ENCODE results near the gene FFAR2.
"Not testable (repeated sequence)": the region's sequence is repeated elsewhere in the genome, so short reads cannot be mapped to it uniquely, and the experiment has no call there.

Gene FFAR2

DNA sequence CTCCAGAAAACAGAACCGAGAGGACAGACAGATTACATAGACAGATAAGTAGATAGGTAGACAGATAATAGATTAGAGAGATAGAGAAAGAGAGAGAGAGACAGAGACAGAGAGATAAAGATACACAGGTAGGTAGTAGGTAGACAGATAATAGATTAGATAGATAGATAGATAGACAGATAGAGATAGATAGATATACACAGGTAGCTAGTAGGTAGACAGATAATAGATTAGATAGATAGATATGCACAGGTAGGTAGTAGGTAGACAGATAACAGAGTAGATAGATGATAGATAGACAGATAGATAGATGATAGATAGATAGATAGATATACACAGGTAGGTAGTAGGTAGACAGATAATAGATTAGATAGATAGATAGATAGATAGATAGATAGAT lies 10.1 kb downstream of the FFAR2 start:
- DNase-seq, result no peak

DNA sequence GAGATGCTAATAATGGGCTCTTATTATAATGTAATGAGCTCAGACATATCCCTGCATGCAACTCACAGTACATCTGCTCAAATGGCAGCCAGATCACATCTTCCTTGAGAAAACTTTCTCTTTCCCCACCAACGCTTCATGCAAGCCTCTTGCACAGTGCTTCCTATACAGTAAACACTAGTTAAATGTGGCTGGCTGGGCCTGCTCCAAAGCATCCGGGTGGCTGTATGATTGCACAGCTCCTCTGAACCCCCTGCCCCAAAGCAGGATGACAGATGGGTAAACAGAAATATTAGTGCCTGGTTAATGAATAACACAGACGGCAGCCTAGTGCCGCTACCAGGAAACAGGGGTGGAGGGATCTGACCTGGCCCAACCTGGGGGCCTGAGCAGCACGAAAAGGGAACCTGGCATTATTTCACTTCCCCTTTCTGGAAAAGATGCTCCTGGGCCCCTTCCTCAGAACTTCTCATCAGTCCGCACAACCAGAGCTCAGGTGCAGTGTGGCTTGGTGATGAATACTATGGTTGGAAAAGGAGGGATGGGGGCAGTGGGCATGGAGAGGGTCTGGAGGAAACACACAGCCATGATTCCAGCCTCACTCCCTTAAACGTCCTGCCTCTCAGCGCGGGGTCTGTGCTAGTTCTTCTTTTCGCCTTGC lies 10.8 kb downstream of the FFAR2 start:
- DNase-seq, result peak; percentile 96

DNA sequence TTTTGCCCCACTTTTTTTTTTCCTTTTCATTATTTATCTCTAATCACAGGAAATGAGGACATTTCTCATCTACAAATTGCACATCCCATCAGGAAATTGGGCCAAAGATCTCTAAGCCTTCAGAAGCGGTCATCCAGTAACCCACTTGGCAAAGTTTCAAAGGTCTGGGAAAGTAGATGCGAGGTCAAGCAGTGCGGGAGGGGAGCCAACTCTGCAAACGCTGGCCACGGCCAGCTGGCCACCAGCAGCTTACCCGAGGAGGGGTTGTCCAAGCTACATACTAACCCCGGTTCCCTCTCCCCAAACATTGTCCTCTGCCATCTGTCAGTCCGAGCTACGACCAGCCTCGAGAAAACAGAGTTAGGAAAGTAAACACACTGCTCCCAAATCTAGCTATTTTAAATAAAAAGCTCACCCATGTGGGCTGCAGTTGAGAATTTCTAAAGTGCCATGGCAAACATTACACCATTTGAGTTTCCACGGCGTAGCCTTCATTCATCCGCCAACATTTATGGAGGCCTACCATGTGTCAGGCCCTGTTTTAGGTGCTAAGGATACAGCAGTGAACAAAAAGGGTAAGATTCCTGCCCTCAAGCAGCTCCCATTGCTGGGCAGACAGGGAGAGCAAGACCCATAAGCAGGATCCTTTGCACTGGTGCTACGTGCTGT lies 11.5 kb downstream of the FFAR2 start:
- peak; percentile 82 for DNase-seq

DNA sequence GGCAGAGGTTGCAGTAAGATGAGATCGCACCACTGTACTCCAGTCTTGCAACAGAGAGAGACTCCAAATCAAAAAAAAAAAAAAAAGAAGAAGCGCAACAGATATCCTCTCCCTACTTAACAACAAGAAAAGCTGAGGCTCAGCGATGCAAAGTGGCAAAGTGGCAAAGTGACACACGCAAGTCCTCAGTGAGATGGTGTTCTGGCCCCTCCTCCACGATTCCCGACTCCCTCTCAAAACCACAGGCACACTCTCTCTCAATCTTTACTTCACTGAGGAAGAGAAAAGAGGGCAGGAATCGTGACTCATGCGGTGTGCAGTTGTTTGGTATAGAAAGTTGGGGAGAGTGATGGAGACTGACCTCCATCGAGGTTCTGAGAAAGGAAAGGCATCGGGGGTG lies 12.6 kb downstream of the FFAR2 start:
- DNase-seq, result no peak

DNA sequence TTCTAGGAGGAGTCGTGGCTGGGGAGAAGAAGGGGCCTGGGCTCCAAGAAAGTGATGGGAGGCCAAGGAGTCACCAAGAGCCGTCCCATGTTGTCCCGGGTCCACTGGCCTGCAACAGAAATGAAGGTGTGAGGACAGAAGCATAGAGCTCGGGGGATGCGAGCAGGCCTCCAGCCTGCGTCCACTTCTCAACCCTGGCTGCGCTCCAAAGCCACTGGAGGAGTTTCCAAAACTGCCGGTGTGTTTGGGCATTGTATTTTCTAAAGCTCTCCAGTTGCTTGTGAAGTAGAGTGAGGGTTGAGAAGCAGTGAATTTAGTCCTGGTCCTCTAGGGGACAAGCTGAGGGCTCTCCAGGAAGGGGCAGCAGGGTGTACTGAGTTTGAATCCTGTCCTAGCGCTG lies 13.0 kb downstream of the FFAR2 start:
- DNase-seq, result no peak

DNA sequence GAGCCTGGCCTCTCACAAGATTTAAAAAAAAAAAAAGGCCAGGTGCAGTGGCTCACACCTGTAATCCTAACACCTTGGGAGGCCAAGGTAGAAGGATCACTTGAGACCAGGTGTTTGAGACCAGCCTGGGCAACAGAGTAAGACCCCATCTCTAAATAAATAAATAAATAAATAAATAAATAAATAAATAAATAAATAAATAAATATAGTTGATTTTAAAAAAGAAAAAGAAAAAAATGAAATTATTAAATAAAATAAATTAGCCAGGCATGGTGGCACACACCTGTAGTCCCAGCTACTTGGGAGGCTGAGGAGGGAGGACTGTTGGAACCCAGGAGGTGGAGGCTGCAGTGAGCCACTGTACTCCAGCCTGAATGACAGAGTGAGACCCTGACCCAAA lies 13.7 kb downstream of the FFAR2 start:
- DNase-seq, result not testable (repeated sequence)

DNA sequence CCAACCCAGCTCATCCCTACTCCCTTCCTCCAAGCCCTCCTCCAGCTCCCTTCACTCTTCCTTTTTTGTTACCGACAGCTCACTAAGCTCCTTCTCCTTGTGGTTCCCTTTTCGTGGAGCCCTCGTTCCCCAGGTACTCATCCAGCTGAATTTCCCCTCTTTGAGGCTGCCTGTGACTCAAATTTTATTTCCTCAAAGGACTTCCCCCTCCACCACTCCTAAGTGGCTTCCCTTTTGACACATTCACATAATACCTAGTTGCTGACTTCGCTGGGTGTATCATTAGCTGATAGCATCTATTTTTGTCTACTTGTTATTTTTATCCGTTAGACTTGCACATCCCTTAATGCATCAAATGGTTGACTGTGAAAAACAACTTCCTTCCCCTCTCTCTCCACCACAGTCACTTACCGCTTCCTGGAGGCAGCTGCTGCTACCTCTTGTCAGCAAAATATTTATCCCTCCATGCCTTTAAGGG lies 14.5 kb downstream of the FFAR2 start:
- DNase-seq, result peak; percentile 48

DNA sequence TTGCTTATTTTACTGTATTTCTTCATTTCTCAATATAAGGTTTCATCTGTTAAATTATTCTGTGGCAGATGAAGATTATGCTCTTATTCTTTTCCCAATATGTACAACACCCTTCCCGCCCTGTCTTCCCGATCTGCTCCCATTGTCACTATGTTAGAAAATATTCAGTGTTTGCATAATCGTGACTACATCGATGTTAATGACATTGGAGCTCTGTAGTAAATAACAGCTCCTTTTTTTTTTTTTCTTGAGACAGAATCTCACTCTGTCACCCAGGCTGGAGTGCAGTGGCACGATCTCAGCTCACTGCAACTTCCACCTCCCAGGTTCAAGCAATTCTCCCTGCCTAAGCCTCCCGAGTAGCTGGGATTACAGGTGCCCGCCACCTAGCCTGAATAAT lies 14.9 kb downstream of the FFAR2 start:
- DNase-seq, result peak; percentile 48

DNA sequence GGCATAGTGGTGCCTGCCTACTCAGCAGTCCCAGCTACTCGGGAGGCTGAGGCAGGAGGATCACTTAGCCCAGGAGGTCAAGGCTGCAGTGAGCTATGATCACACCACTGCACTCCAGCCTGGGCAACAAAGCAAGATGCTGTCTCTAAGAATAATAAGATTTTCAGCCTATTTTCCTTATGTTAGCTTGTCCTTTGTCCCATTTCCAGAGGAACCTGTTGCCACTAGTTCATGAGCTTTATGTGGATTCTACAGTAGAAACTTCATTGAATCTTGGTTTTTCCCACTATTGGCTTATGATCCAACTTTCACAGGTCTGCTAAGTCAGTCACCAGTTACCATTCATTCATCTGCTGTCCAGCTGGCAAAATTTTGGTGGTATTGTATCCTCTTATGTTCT lies 18.2 kb downstream of the FFAR2 start:
- DNase-seq, result no peak

DNA sequence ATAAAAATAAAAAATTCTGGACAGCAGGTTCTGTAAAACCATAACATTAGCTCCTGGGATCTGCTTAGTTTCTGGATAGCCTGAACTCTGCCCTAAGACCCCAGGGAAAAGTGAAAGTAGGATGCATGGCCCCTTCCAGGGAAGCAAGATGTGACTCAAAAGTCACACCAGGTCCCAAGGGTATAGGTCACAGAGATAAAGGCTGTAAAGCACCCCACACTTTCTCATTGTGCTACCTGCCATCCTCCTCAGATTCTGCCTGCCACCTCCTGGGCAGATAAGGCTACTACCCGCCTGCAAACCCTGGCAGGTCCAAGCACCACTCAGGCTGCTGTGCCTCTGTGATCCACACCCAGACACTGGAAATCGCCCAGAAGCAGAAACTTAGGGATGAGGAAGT lies 20.6 kb downstream of the FFAR2 start:
- peak; percentile 89 for DNase-seq

DNA sequence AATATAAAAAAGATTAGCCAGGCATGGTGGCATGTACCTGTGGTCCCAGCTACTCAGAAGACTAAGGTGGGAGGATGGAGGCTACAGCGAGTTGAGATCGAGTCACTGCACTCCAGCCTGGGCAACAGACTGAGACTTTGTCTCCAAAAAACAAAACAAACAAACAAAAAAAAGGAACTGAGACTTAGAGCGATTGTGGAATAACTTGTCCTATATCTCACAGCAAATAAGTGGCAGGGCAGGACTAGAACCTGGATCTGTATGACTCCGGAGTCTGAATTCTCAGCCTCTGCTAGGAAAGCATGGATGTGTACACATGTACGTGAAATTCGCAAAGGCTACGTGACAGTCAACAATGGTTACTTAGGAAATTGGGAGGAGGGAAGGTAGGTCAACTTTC lies 22.1 kb downstream of the FFAR2 start:
- DNase-seq, result no peak

DNA sequence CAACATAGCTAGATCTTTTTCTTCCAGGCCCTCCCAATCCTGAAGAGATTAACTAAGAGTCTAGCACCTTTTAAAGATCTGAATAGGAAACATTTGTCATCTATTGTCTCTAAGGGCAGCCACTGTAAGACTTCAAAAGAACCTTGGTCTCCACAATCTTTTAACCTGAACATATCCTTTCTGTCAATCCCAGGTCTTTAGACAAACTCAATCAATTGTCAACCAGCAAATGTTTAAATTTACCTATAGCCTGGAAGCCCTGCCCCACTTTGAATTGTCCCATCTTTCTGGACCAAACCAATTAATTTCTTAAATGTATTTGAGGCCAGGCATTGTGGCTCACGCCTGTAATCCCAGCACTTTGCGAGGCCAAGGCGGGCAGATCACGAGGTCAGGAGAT lies 23.0 kb downstream of the FFAR2 start:
- not testable (repeated sequence) for DNase-seq

DNA sequence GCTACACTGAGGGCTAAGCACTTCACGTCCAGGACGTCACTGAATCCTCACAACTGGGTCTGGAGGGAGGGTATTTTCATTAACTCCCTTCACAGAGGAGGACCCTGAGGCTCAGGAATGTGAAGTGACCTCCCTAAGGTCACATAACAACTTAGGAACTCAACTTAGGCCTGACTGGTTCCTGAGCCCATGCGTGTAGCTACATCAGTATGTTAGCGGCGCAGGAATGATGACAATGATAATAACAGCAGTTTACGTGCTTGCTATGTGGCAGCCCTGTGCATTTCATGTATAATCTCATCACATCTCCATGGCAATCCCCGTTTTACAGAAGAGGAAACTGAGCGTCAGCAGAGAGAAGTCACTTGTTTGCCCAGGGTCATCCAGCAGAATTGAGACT lies 23.9 kb downstream of the FFAR2 start:
- no peak for DNase-seq

DNA sequence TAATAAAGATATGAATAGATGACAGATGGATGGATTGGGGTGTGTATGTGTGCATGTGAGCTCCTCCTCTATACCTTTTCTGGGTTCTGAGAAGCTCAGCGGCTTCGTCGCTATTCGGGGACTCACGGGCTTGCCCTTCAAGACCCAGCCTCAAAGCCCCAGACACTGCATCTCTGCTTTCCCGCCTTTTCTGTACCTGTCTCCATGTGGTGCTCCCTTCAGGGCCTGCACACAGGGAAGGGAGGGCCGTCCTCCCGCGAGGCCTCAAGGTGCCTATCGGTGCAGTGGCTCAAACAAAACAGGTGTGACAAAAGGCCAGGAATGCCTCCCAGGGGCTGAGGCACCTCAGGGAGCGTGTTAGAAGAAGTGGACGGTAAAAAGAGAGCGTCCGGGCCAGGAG lies 26.0 kb downstream of the FFAR2 start:
- no peak for DNase-seq

DNA sequence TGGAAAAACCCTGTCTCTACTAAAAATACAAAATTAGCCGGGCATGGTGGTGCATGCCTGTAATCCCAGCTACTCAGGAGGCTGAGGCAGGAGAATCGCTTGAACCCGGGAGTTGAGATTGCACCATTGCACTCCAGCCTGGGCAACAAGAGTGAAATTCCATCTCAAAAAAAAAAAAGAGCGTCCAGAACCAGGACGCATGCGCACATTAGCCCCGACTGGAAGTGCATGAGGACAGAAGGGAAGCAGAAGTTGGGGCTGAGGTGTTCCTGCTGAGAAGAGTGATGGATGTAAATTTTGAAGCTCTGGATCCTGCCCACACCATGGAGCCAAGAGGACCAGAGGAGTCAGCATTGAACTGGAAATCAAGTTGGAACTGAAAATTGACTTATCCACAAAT lies 26.5 kb downstream of the FFAR2 start:
- not testable (repeated sequence) for DNase-seq

DNA sequence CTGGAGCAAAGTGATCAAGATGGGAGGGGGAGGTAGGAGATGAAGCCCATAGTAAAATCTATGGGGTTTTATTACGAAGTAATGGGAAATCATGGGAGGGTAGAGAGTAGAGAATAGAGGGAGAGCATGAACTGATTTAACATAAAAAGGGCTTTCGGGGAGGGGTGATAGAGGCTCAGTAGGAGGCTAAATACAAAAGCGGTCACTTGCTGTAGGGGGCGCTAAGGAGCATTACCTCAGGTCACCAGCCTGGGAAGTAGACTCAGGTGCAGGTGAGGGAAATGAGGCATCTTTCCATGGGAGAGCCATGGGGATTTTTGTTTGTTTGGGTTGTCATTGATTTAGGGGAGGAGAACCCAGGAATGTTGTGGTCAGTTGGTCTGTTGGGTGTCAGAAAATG lies 28.1 kb downstream of the FFAR2 start:
- peak; percentile 37 for DNase-seq

DNA sequence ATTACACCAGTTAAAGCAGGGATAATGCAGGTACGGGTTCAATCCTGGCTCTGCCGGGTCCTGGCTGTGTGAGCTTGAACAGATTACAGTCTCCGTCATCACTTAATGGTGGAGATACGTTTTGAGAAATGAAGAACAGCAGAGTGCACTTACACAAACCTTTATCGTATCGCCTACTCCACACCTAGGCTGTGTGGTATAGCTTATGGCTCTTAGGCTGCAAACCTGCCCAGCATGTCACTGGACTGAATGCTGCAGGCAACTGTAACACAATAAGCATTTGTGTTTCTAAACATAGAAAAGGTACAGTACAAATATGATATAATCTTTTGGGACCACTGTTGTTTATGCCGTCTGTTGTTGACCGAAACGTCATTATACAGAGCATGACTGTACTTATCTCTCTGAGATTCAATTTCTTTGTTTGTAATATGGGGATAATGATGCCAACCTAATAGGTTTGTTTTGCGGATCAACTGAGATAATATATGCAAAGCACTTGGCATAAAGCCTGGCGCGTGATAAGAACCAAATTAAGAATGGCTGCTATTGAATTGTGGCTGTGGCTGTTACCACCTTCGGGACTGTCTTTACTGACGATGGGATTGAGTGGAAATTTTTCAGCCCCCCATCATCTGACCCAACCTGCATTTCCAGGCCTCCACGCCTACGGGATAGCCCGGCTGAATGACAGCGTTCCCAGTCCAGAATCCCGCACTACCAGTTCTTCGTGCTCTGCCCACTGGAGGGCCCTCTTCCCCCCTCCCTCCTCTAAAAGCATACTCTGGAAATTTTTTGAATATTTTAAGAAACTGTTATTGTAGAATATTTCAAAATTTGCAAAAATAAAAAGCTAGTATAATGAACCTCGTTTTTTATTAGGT lies 31.0 kb downstream of the FFAR2 start:
- DNase-seq, result no peak

DNA sequence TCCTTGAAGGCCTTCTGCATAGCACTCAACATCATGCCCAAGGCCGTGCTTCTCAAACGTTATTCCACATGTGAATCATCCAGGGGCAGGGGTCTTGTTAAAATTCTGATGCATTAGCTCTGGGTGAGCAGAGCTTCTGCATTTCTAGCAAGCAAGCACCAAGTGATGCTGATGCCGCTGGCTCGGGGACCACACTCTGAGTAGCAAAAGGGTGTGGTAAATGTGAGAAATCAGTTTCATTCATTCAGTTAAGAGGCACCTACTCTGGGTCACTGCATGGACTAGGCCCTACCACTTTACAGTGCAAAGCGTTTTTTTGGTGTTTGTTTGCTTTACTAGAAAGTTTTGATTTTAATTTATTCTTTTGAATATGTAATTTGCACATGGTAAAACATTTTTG lies 35.0 kb downstream of the FFAR2 start:
- DNase-seq, result no peak

DNA sequence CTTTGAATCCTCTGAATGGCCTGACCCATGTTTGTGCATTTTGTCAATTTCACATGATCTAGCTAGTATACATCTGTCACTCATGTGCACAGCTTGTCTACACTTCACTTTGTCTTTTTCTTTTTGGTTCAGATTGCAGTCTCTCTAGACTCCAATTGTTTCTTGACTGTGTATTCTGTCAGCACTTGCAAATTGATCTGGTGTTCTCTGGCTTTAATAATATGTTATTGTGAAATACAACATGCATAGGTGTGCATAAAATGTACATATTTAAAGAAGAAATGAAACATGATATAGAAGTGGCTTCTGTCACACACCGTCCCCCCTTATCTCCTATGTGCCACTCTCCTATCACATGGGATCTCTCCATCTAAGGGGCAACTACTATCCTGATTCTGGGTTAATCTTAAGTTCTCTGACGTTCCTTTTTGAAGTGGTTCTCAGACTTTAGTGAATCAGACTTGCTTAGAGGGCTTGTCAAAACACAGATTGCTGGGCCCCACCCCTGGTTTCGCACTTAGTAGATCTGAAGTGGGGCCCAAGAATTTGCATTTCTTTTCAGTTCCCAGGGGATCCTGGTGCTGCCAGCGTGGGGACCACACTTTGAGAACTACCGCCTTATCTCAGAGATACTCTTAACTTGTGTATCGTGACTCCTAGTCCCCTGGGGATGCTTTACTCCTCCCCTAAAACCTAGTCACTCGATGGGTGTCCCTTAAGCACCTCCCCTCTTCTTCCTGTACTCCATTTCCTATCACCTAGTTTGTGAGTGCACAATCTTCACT lies 36.4 kb downstream of the FFAR2 start:
- no peak for DNase-seq

DNA sequence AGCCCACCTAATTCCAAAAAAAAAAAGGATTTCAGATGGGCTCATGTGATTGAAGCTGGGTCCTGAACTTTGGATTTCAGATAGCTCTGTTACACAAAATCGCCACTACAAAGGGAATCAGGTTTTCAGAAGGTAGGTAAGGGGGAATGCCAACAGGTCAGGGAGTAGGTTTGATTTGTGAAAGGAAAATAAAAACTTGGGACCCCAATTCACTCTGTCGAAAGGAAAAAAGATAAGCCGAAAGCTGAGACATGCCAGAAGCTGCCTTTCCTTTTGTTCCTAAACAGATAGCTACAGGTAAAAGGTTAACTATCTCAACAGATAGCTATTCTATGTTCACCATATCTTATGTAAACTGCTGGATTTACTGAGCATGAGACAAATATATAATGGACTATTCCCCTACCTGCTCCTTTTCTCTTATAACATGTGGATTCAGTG lies 38.2 kb downstream of the FFAR2 start:
- DNase-seq, result no peak

DNA sequence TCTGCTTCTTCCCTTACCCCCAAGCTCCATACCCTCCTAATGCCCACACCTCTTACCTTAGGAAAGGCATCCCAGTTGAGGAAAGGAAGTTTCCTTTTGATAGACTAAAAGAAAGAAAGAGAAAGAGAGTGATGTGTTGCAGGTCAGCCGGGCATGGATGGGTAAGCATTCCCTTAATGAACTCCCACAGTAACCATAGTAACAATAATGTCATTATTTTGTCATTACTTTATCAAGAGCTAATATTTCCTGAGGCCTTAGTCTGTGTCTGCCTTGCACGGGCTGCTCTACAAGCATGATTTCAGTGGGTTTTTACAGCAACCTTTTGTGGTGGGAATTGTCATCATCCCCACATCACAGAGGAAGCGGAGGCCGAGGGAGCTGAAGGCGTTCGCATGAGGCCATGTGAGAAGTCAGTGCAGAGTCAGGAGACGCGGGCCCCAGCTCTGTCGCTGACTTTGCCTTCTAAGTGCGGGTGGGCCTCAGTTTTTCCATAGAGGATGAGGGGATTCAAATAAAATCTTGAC lies 39.7 kb downstream of the FFAR2 start:
- DNase-seq, result no peak

DNA sequence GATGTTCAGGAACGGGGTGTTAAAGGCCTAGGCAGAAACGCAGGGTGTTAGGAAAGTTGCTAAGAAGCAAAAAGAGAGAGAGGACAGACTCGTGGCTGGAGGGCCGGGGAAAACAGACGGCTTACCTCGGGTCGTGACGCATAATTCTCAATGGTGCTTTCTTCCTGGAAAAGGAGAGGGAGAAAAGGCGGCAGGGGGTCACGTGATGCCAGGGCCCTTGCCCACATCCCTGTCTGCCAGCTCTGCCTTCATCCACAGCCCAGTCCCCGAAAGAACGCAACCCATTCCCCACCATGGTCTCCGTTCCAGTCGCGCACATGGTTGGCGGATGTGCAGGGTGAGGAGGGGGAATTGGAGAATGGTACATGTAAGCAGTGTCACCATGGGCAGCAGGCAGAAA lies 40.6 kb downstream of the FFAR2 start:
- DNase-seq, result no peak

DNA sequence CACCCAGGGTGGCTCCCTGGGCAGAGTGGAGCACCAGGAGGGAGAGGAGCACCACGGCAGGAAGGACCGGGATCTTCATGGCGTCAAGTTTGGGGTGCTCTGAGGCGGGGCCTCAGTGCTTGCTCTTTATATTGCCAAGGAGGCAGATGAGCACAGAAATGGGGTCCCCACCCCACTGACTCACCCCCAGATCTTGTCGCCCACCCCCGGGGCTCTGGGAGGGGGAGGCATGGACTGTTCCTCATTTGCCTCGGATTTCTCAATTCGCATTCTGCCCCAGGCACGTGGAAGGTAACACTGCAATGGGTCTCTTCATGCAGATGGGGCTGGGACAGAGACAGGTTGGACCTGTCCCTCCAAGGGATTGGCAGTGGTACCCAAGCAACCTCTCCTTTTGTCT lies 42.3 kb downstream of the FFAR2 start, which contains the start of gene KRTDAP:
KRTDAP (minus strand) TSS at position 101 of the 400 bp plus-strand sequence; CDS start at position 79, 22 bp downstream.
- DNase-seq, result no peak

Measured in DMS53 (cell line).